GM23248 (cell line): ENCODE results near the gene DLG2.

Experiments
- EZH2 ChIP-seq: fragments of 200-600 bp; sonication (generic); IDR thresholded peaks from 2 replicates; pipeline ENCODE4 v1.6.1; 2018; ENCODE audit warnings: antibody characterized with exemption, mild to moderate bottlenecking; ENCODE audit not compliant: insufficient read depth, poor library complexity, severe bottlenecking
- EZH2phosphoT487 ChIP-seq: fragments of 200-600 bp; sonication (generic); IDR thresholded peaks from 2 replicates; pipeline ENCODE4 v1.6.1; 2018; ENCODE audit warnings: antibody characterized with exemption, moderate library complexity, mild to moderate bottlenecking, low read depth; ENCODE audit not compliant: insufficient read depth

DNA sequence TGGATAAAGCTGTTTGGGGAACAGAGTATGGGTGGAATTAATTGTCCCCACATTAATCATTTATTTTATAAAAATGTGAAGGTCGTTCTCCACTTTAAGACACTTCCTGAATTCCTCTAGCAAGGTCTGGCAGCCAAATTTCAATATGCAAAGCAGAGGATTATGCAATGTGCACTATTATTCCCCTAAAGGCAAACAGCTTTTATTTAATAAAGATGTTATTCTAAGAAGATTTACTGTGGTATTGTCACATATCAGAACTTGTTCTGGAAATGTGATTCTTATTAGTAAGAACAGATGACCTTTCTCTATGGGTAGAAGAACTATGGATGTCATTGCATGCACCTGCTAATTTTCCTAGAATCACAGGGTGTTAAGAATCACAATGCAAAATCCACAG, 1212.2 kb downstream of the DLG2 start:
- TF ChIP-seq EZH2 (no peak), EZH2phosphoT487 (no peak)
